Measurements from ENCODE around the gene PSMD4. TPM values are rescaled to one million over a fixed set of nuclear protein-coding genes. Genes with fewer than 3 reads are reported as not detected.

The PSMD4 gene
- total and polyA plus RNA-seq, 2 donors (not counting 3 experiments of a cell fraction or from before 2014, with no cell fraction given) = 181 to 266 TPM

DNA sequence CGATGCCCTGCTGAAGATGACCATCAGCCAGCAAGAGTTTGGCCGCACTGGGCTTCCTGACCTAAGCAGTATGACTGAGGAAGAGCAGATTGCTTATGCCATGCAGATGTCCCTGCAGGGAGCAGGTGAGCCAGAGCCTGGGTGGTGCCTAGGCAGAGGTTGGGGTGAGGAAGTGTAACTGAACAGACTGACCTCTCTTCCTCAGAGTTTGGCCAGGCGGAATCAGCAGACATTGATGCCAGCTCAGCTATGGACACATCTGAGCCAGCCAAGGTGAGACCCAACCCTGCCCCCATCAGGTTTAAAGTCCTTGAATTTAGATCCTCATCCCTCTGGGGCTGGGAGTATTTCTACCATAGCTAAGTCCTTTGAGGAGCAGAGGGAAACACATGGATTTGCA, 11.8 kb downstream of the PSMD4 start:
- H3K9me3 ChIP-seq (replicated peaks; ENCODE audit: control insufficient read depth, insufficient read depth, low read length) = no peaks in the 10 kb centered on the region
- no peak overlapping the region for H3K4me3 ChIP-seq (replicated peaks in 1 of 3; ENCODE audit: insufficient read depth in 1 of 3, low read depth in 1 of 3, low read length in 3 of 3)
- FAIRE-seq (no peak), DNase-seq (ENCODE audit: low read depth, low spot score) (no peak)
- H4K20me1 ChIP-seq (replicated peaks; ENCODE audit: control insufficient read depth, extremely low read depth, insufficient read depth, low read length) = no peaks in the 10 kb centered on the region
- ChIA-PET POLR2A (no interaction called here), CTCF (interaction anchor here (1.2 kb wide), 1 partner anchor 15 kb away, joined by 5 read pairs; no protein-coding TSS in a partner anchor)
- H3K79me2 ChIP-seq (ENCODE audit: control insufficient read depth, insufficient read depth, low read length) = no peaks in the 10 kb centered on the region
- intact Hi-C loops (cut with micrococcal nuclease) (no loop called here), dilution Hi-C loops (cut with MboI; ENCODE audit: extremely low pct_ligation_motif_present, low sequenced_read_pairs) (no loop called here)
- no peak overlapping the region for H3K9ac ChIP-seq (replicated peaks; ENCODE audit: extremely low read depth, insufficient read depth, low read length)
- H3K9me1 ChIP-seq (replicated peaks; ENCODE audit: control insufficient read depth, extremely low read depth, insufficient read depth, low read length) = no peaks in the 10 kb centered on the region
- H3K4me1 ChIP-seq (ENCODE audit: control insufficient read depth, extremely low read depth, insufficient read depth, low read length) = no peaks in the 10 kb centered on the region
- TF ChIP-seq POLR2A (IDR thresholded peaks at IDR 0.05; ENCODE audit: low read depth, low read length) = no peak
- no peaks in the 10 kb centered on the region for H3K27me3 ChIP-seq (ENCODE audit: control insufficient read depth in 2 of 2, insufficient read depth in 2 of 2, low read length in 2 of 2)
- no peak overlapping the region for H3K27ac ChIP-seq (ENCODE audit: insufficient read depth, low read depth, low read length)
- no TSS peak for BruUV-seq (replicated peaks)
- H3K36me3 ChIP-seq (ENCODE audit: control insufficient read depth in 2 of 2, extremely low read depth in 1 of 2, insufficient read depth in 2 of 2, low read length in 2 of 2) = peaks cover 12 to 40% of the 10 kb centered on the region in 2 experiments
- no peak overlapping the region for H3K4me2 ChIP-seq (ENCODE audit: insufficient read depth, low read length)
- H2AFZ ChIP-seq (ENCODE audit: low read depth, low read length) = no peak overlapping the region

- Histone ChIP-seq H4K20me1 (replicated peaks; ENCODE audit: control insufficient read depth, extremely low read depth, insufficient read depth, low read length) (no peaks in the 10 kb centered on the region), H3K27ac (ENCODE audit: insufficient read depth, low read depth, low read length) (no peak overlapping the region), H3K9me1 (replicated peaks; ENCODE audit: control insufficient read depth, extremely low read depth, insufficient read depth, low read length) (no peaks in the 10 kb centered on the region), H3K9ac (replicated peaks; ENCODE audit: extremely low read depth, insufficient read depth, low read length) (no peak overlapping the region), H3K4me1 (ENCODE audit: control insufficient read depth, extremely low read depth, insufficient read depth, low read length) (no peaks in the 10 kb centered on the region), H3K79me2 (ENCODE audit: control insufficient read depth, insufficient read depth, low read length) (no peaks in the 10 kb centered on the region), H3K4me2 (ENCODE audit: insufficient read depth, low read length) (no peak overlapping the region), H3K4me3 (replicated peaks in 1 of 3; ENCODE audit: insufficient read depth in 1 of 3, low read depth in 1 of 3, low read length in 3 of 3) (no peak overlapping the region), H3K27me3 (ENCODE audit: control insufficient read depth in 2 of 2, insufficient read depth in 2 of 2, low read length in 2 of 2) (no peaks in the 10 kb centered on the region), H3K9me3 (replicated peaks; ENCODE audit: control insufficient read depth, insufficient read depth, low read length) (no peaks in the 10 kb centered on the region), H3K36me3 (ENCODE audit: control insufficient read depth in 2 of 2, extremely low read depth in 1 of 2, insufficient read depth in 2 of 2, low read length in 2 of 2) (peaks cover 12 to 40% of the 10 kb centered on the region in 2 experiments), H2AFZ (ENCODE audit: low read depth, low read length) (no peak overlapping the region)
- intact Hi-C loops (cut with micrococcal nuclease) (no loop called here), dilution Hi-C loops (cut with MboI; ENCODE audit: extremely low pct_ligation_motif_present, low sequenced_read_pairs) (no loop called here)
- CTCF ChIA-PET = interaction anchor here (1.2 kb wide), 1 partner anchor 15 kb away, joined by 5 read pairs; no protein-coding TSS in a partner anchor
- DNase-seq (ENCODE audit: low read depth, low spot score) (no peak), FAIRE-seq (no peak)
- BruUV-seq (replicated peaks) = no TSS peak
- TF ChIP-seq JUN (IDR thresholded peaks at IDR 0.05; ENCODE audit: borderline replicate concordance, insufficient read depth, insufficient read length, low read depth) = no peak
- POLR2A ChIA-PET = no interaction called here
These were observed 12.3 kb downstream of the PSMD4 start for GRCh38 chr1:151266821-151267220.

Measured in endothelial cell of umbilical vein (primary cell).